ENCODE data around the gene CCL26.

DNA sequence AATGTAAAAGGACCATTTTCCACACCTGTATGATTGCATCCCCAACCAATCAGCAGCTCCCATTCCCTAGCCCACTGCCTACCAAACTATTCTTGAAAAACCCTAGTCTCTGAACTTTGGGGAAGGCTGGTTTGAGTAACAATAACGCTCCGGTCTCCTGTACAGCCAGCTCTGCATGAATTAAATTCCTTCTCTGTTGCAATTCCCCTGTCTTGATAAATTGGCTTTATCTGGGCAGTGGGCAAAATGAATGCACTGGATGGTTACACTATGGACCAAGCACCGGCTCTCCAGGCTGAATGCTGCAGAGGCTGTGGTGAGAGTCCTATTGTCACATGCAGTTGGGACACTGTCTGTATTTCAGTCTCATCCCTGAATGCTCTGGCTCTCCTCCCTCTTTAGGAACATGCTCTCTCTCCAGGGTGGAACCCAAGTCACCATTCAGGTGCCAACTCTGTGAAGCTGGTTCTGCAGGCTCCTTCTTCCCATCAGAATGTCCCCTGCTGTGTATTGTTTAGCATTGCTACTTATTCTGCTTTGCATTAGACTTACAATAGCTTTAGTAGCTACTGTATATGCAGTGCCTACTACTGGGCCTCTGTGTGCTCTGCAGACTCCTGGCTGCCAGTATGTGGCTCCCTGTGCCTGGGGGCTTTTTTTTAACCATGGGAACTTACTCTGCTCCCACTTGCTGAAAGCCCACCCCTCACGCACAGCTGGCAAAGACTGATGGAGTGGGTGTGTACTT, 34.7 kb upstream of the CCL26 start:
- TF ChIP-seq, protein P1, sequence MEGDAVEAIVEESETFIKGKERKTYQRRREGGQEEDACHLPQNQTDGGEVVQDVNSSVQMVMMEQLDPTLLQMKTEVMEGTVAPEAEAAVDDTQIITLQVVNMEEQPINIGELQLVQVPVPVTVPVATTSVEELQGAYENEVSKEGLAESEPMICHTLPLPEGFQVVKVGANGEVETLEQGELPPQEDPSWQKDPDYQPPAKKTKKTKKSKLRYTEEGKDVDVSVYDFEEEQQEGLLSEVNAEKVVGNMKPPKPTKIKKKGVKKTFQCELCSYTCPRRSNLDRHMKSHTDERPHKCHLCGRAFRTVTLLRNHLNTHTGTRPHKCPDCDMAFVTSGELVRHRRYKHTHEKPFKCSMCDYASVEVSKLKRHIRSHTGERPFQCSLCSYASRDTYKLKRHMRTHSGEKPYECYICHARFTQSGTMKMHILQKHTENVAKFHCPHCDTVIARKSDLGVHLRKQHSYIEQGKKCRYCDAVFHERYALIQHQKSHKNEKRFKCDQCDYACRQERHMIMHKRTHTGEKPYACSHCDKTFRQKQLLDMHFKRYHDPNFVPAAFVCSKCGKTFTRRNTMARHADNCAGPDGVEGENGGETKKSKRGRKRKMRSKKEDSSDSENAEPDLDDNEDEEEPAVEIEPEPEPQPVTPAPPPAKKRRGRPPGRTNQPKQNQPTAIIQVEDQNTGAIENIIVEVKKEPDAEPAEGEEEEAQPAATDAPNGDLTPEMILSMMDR (conservative IDR thresholded peaks at IDR 0.05; ENCODE audit: low read depth, low read length) = no peak
- TF ChIP-seq MXI1 (IDR thresholded peaks at IDR 0.05; ENCODE audit: borderline replicate concordance, low read depth, low read length) (no peak), POLR2A (IDR thresholded peaks at IDR 0.05; ENCODE audit: low read depth, low read length) (no peak), NFE2L2 (IDR thresholded peaks at IDR 0.05; ENCODE audit: low read depth, low read length) (no peak), RAD21 (IDR thresholded peaks at IDR 0.05; ENCODE audit: low read length) (no peak), RFX5 (IDR thresholded peaks at IDR 0.05; ENCODE audit: low read depth, low read length) (no peak), CEBPB (IDR thresholded peaks at IDR 0.05; ENCODE audit: low read depth, low read length) (no peak), MAFK (IDR thresholded peaks at IDR 0.05; ENCODE audit: low read depth, low read length) (no peak), ELK1 (IDR thresholded peaks at IDR 0.05; ENCODE audit: borderline replicate concordance, low read depth, low read length) (no peak), SMC3 (IDR thresholded peaks at IDR 0.05; ENCODE audit: low read depth, low read length) (no peak)
- TF ChIP-seq, protein P2, sequence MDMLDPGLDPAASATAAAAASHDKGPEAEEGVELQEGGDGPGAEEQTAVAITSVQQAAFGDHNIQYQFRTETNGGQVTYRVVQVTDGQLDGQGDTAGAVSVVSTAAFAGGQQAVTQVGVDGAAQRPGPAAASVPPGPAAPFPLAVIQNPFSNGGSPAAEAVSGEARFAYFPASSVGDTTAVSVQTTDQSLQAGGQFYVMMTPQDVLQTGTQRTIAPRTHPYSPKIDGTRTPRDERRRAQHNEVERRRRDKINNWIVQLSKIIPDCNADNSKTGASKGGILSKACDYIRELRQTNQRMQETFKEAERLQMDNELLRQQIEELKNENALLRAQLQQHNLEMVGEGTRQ (IDR thresholded peaks at IDR 0.05; ENCODE audit: low read depth, low read length) = no peak
